ENCODE measurements around the gene FRMD4B. TPM values are rescaled to one million over a fixed set of nuclear protein-coding genes. Genes with fewer than 3 reads are reported as not detected.

FRMD4B gene
- total and polyA plus RNA-seq, 10 of the 15 experiments (the other 5 are each of a cell fraction or from before 2014, with no cell fraction given), result 3.9 to 11.4 (median 8.0) TPM

DNA sequence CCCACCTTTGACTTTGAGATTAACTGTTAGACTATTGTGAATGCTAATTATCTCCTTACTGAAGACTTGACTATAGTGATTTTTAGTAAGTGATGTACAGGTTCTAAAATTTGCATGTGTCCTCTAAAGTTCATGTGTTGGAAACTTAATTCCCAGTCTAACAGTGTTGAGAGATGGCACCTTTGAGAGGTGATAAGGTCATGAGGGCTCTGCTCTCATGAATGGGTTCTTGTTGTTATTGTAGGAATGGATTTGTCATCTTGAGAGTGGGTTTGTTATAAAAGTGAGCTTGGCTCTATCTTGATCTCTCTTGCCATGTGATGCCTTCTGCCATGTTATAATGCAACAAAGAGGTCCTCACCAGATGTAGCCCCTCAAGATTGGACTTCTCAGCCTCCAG is 244.6 kb downstream of the FRMD4B start:
- Histone ChIP-seq H3K79me2 (ENCODE audit: control insufficient read depth, insufficient read depth, low read length) (no peaks in the 10 kb centered on the region), H3K27ac (ENCODE audit: control insufficient read depth, insufficient read depth) (no peak overlapping the region), H3K9me3 (replicated peaks; ENCODE audit: control insufficient read depth, insufficient read depth, low read length) (no peaks in the 10 kb centered on the region), H3K4me2 (ENCODE audit: control insufficient read depth, insufficient read depth) (no peak overlapping the region), H3K27me3 (replicated peaks in 1 of 2; ENCODE audit: control insufficient read depth in 2 of 2, insufficient read depth in 2 of 2, low read length in 1 of 2) (no peaks in the 10 kb centered on the region), H3K36me3 (ENCODE audit: control insufficient read depth in 2 of 2, insufficient read depth in 2 of 2, low read length in 1 of 2) (no peaks in the 10 kb centered on the region), H3K9ac (ENCODE audit: control insufficient read depth, insufficient read depth, low read length) (no peak overlapping the region), H3K4me1 (ENCODE audit: control insufficient read depth, insufficient read depth, low read length) (no peaks in the 10 kb centered on the region), H3K4me3 (no peak overlapping the region), H4K20me1 (ENCODE audit: control insufficient read depth, insufficient read depth) (no peaks in the 10 kb centered on the region), H2AFZ (ENCODE audit: control insufficient read depth, low read depth, low read length) (no peak overlapping the region)
- no peak for FAIRE-seq
- SMC1A ChIA-PET (ENCODE audit: uncharacterized antibody, unreplicated experiment), result interaction anchor here (1.6 kb wide), 1 partner anchor 15 kb away, joined by 5 read pairs; no protein-coding TSS in a partner anchor
- intact Hi-C loops (cut with micrococcal nuclease; ENCODE audit: unreplicated experiment), result no loop called here
- TF ChIP-seq, protein P1, sequence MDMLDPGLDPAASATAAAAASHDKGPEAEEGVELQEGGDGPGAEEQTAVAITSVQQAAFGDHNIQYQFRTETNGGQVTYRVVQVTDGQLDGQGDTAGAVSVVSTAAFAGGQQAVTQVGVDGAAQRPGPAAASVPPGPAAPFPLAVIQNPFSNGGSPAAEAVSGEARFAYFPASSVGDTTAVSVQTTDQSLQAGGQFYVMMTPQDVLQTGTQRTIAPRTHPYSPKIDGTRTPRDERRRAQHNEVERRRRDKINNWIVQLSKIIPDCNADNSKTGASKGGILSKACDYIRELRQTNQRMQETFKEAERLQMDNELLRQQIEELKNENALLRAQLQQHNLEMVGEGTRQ (IDR thresholded peaks at IDR 0.05; ENCODE audit: borderline replicate concordance, low read depth, low read length), result no peak
- TF ChIP-seq NR2F1 (conservative IDR thresholded peaks at IDR 0.05), result 0 out of 2 replicates have a peak, but pooled peaks have one; percentile 13
- TF ChIP-seq, protein P2, sequence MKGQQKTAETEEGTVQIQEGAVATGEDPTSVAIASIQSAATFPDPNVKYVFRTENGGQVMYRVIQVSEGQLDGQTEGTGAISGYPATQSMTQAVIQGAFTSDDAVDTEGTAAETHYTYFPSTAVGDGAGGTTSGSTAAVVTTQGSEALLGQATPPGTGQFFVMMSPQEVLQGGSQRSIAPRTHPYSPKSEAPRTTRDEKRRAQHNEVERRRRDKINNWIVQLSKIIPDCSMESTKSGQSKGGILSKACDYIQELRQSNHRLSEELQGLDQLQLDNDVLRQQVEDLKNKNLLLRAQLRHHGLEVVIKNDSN (IDR thresholded peaks at IDR 0.05; ENCODE audit: borderline replicate concordance, extremely low read length, insufficient read depth, low read depth, low read length), result no peak
- no peak for TF ChIP-seq KAT2A (conservative IDR thresholded peaks at IDR 0.05; ENCODE audit: control insufficient read depth, low read depth, low read length)
- in situ Hi-C loops (cut with MboI), result no loop called here
- POLR2A ChIA-PET, result no interaction called here
- no TSS peak for BruUV-seq (replicated peaks)
- no peak for DNase-seq (ENCODE audit: low read depth, low spot score)
- ATAC-seq, result no peak
- RAD21 ChIA-PET (ENCODE audit: unreplicated experiment), result no interaction called here
- CTCF ChIA-PET, result interaction anchor here (0.6 to 3.4 kb wide), 3 partner anchors 21 to 259 kb away, joined by 3 to 16 read pairs (median 3); no protein-coding TSS in a partner anchor

DNA sequence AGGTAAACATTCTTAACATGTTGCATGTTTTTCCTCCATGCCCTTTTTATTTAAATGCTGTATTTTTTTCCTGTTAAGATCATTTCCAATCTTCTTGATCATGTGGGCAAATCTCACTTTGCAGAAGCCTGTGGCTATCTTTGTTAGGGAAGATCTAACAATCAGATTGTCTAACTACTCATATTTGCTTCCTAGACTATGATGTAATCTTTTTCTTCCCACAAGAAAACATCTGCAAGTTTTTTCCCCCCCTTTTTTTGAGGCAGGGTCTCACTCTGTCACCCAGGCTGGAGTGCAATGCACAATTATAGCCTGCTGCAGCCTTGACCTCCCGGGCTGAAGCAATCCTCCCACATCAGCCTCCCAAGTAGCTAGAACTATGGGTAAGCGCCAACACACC is 248.5 kb downstream of the FRMD4B start:
- POLR2A ChIA-PET, result no interaction called here
- BruUV-seq (replicated peaks), result no TSS peak

More for the DNA sequence above, 248.5 kb downstream of the FRMD4B start:
- H3K27ac ChIP-seq (ENCODE audit: control insufficient read depth, insufficient read depth), result no peak overlapping the region
- ChIA-PET CTCF (interaction anchor here (0.9 to 2.8 kb wide), 5 partner anchors 16 to 167 kb away, joined by 3 to 7 read pairs (median 4); no protein-coding TSS in a partner anchor), RAD21 (ENCODE audit: unreplicated experiment) (interaction anchor here (0.7 kb wide), 1 partner anchor 21 kb away, joined by 3 read pairs; no protein-coding TSS in a partner anchor), SMC1A (ENCODE audit: uncharacterized antibody, unreplicated experiment) (interaction anchor here (1.2 to 1.6 kb wide), 2 partner anchors 9 to 24 kb away, joined by 3 to 5 read pairs; no protein-coding TSS in a partner anchor)
- H3K36me3 ChIP-seq (ENCODE audit: control insufficient read depth in 2 of 2, insufficient read depth in 2 of 2, low read length in 1 of 2), result no peaks in the 10 kb centered on the region
- intact Hi-C loops (cut with micrococcal nuclease; ENCODE audit: unreplicated experiment) (no loop called here), in situ Hi-C loops (cut with MboI) (no loop called here)
- no peaks in the 10 kb centered on the region for H3K4me1 ChIP-seq (ENCODE audit: control insufficient read depth, insufficient read depth, low read length)
- FAIRE-seq (no peak), ATAC-seq (no peak), DNase-seq (ENCODE audit: low read depth, low spot score) (no peak)
- H3K4me3 ChIP-seq, result no peak overlapping the region
- no peak for TF ChIP-seq SMAD1 (IDR thresholded peaks at IDR 0.05; ENCODE audit: low read depth, partially characterized antibody)
- no peaks in the 10 kb centered on the region for H4K20me1 ChIP-seq (ENCODE audit: control insufficient read depth, insufficient read depth)
- H3K9ac ChIP-seq (ENCODE audit: control insufficient read depth, insufficient read depth, low read length), result no peak overlapping the region
- no peak overlapping the region for H3K4me2 ChIP-seq (ENCODE audit: control insufficient read depth, insufficient read depth)
- H3K79me2 ChIP-seq (ENCODE audit: control insufficient read depth, insufficient read depth, low read length), result no peaks in the 10 kb centered on the region
- H3K27me3 ChIP-seq (replicated peaks in 1 of 2; ENCODE audit: control insufficient read depth in 2 of 2, insufficient read depth in 2 of 2, low read length in 1 of 2), result no peaks in the 10 kb centered on the region
- no peaks in the 10 kb centered on the region for H3K9me3 ChIP-seq (replicated peaks; ENCODE audit: control insufficient read depth, insufficient read depth, low read length)
- 64% methylated on average over 2 of the region's 2 CpGs for WGBS (ENCODE audit: insufficient coverage, insufficient replicate concordance, low lambda C conversion rate, missing lambda C conversion rate)
- H2AFZ ChIP-seq (ENCODE audit: control insufficient read depth, low read depth, low read length), result no peak overlapping the region
